Skeletal muscle tissue (tissue), 5 donors: Measurements from ENCODE around the gene CDC42BPA. TPM values are rescaled to one million over a fixed set of nuclear protein-coding genes. Genes with fewer than 3 reads are reported as not detected.

Experiments used
- H3K27ac ChIP-seq: one replicate; pipeline ENCODE4 v1.7.0; 2013; ENCODE audit warnings: mild to moderate bottlenecking, low read depth, low read length, inconsistent platforms
- H3K27me3 ChIP-seq, 3 donors: one replicate each; pipeline ENCODE4 v1.7.0; 2013; ENCODE audit warnings: low read length in 3 of 3; ENCODE audit not compliant: control insufficient read depth in 3 of 3, insufficient read depth in 3 of 3
- H3K36me3 ChIP-seq, 3 donors: one replicate each; pipeline ENCODE4 v1.7.0; 2013; ENCODE audit warnings: low read length in 3 of 3; ENCODE audit not compliant: control insufficient read depth in 3 of 3, insufficient read depth in 3 of 3
- H3K4me1 ChIP-seq, 3 donors: one replicate each; pipeline ENCODE4 v1.7.0; 2013; ENCODE audit warnings: low read length in 3 of 3, mild to moderate bottlenecking in 3 of 3; ENCODE audit not compliant: control insufficient read depth in 3 of 3, insufficient read depth in 3 of 3
- H3K4me3 ChIP-seq, 3 donors: one replicate each; pipeline ENCODE4 v1.7.0; 2013; ENCODE audit warnings: low read length in 3 of 3
- H3K9ac ChIP-seq, 3 donors: one replicate each; pipeline ENCODE4 v1.7.0; 2013; ENCODE audit warnings: low read length in 3 of 3, mild to moderate bottlenecking in 3 of 3, moderate library complexity in 2 of 3, low read depth in 1 of 3
- H3K9me3 ChIP-seq, 3 donors: one replicate each; pipeline ENCODE4 v1.7.0; 2013; ENCODE audit warnings: low read length in 3 of 3; ENCODE audit not compliant: control insufficient read depth in 3 of 3
- small RNA-seq: library from RNA; depleted of rRNA; stranded (forward); fragments of <200 nt; gene quantifications from one replicate; pipeline ENCODE3, GENCODE V24; 2014
- total RNA-seq: library from RNA; depleted of rRNA; stranded (reverse); fragments of >200 nt; gene quantifications from one replicate; pipeline ENCODE4 v1.2.3, GENCODE V29; 2014
- donor health status: Osteomylitis.

CDC42BPA gene
- total RNA-seq, 1 donor from 2014 or later, result 44.4 TPM

- Histone ChIP-seq H3K9me3 (peaks cover 0 to 3% (median 0%) of the 10 kb centered on the region in 3 donors), H3K9ac (peak overlapping the region; percentile 92 to 100 (median 99)), H3K36me3 (peaks cover 2 to 4% (median 2%) of the 10 kb centered on the region in 3 donors), H3K4me3 (peak overlapping the region; percentile 97 to 99 (median 98)), H3K4me1 (peaks cover 68 to 82% (median 72%) of the 10 kb centered on the region in 3 donors), H3K27ac (peak overlapping the region; percentile 96), H3K27me3 (no peaks in the 10 kb centered on the region)
These were observed 375.1 kb downstream of the CDC42BPA start for GRCh38 chr1:226943156-226943555.

GRCh38 chr1:226942392-226942791 is 375.9 kb downstream of the CDC42BPA start:
- H3K4me3 ChIP-seq, result peak overlapping the region; percentile 97 to 99 (median 98)
- peaks cover 69 to 82% (median 72%) of the 10 kb centered on the region in 3 donors for H3K4me1 ChIP-seq
- peaks cover 0 to 4% (median 0%) of the 10 kb centered on the region in 3 donors for H3K36me3 ChIP-seq
- H3K27me3 ChIP-seq, result no peaks in the 10 kb centered on the region
- peak overlapping the region; percentile 96 for H3K27ac ChIP-seq
- no peaks in the 10 kb centered on the region for H3K9me3 ChIP-seq
- H3K9ac ChIP-seq, result peak overlapping the region; percentile 92 to 100 (median 99)

- Histone ChIP-seq H3K9me3 (no peaks in the 10 kb centered on the region), H3K36me3 (peaks cover 0 to 4% (median 0%) of the 10 kb centered on the region in 3 donors), H3K4me1 (peaks cover 54 to 67% (median 57%) of the 10 kb centered on the region in 3 donors), H3K27me3 (no peaks in the 10 kb centered on the region), H3K9ac (peak overlapping the region; percentile 92 to 100 (median 99)), H3K4me3 (peak overlapping the region; percentile 97 to 99 (median 98)), H3K27ac (peak overlapping the region; percentile 96)
These were observed 377.6 kb downstream of the CDC42BPA start for GRCh38 chr1:226940806-226941067.

GRCh38 chr1:226940029-226940805 is 378.1 kb downstream of the CDC42BPA start, which contains the start of gene COQ8A:
TSS of gene COQ8A (plus strand) at chr1:226940294. CDS start at chr1:226961386, 21,092 bp downstream.
- Histone ChIP-seq H3K27ac (peak within 1 kb of the TSS; percentile 98), H3K36me3 (peaks cover 0 to 4% (median 0%) of the 10 kb centered on the region in 3 donors), H3K9me3 (no peaks in the 10 kb centered on the region), H3K4me1 (peaks cover 49 to 62% (median 51%) of the 10 kb centered on the region in 3 donors), H3K4me3 (peak within 1 kb of the TSS; percentile 97 to 99 (median 98)), H3K9ac (peak within 1 kb of the TSS; percentile 95 to 100 (median 99)), H3K27me3 (no peaks in the 10 kb centered on the region)

Small RNA genes lying within 50 kb of the gene (small RNA-seq; reads per million reads assigned to genes)
- gene AL353689.1, result not detected

Other genes starting within 250 kb of the CDC42BPA start
- gene ZNF678, start 245.1 kb upstream of the CDC42BPA start, total RNA-seq, result 17.7 TPM